Liver (tissue), 3 donors: ENCODE measurements around the gene RASL10A.

Experiments used
- EGR1 ChIP-seq, 2 donors: IDR thresholded peaks; 2 replicates each; pipeline ENCODE4 v1.6.1; 2016 to 2018; ENCODE audit warnings: antibody characterized with exemption in 2 of 2, low read depth in 2 of 2
- JUND ChIP-seq, 2 donors: IDR thresholded peaks; 2 replicates each; pipeline ENCODE4 v1.6.1; 2016; ENCODE audit warnings: antibody characterized with exemption in 2 of 2
- SP1 ChIP-seq: IDR thresholded peaks from 2 replicates; pipeline ENCODE4 v1.6.1; 2018; ENCODE audit warnings: antibody characterized with exemption, mild to moderate bottlenecking
- TAF1 ChIP-seq: conservative IDR thresholded peaks from 2 replicates; pipeline ENCODE4 v1.6.1; 2016; ENCODE audit warnings: antibody characterized with exemption, mild to moderate bottlenecking
- YY1 ChIP-seq: IDR thresholded peaks from 2 replicates; pipeline ENCODE4 v1.6.1; 2016; ENCODE audit warnings: antibody characterized with exemption, mild to moderate bottlenecking
- TF ChIP-seq, protein P1 (sequence below): IDR thresholded peaks from 2 replicates; pipeline ENCODE4 v1.6.1; 2016; ENCODE audit warnings: antibody characterized with exemption, mild to moderate bottlenecking
- TF ChIP-seq, protein P2 (sequence below): IDR thresholded peaks from 2 replicates; pipeline ENCODE4 v1.6.1; 2016; ENCODE audit warnings: antibody characterized with exemption
- TF ChIP-seq, protein P3 (sequence below): fragments of 150-350 bp; IDR thresholded peaks from 2 replicates; pipeline ENCODE4 v1.5.1; 2017; ENCODE audit warnings: improper control_type of control experiment, low read depth, low read length; ENCODE audit not compliant: missing input control
- donor health status: healthy.
- donor health status: healthy.

DNA sequence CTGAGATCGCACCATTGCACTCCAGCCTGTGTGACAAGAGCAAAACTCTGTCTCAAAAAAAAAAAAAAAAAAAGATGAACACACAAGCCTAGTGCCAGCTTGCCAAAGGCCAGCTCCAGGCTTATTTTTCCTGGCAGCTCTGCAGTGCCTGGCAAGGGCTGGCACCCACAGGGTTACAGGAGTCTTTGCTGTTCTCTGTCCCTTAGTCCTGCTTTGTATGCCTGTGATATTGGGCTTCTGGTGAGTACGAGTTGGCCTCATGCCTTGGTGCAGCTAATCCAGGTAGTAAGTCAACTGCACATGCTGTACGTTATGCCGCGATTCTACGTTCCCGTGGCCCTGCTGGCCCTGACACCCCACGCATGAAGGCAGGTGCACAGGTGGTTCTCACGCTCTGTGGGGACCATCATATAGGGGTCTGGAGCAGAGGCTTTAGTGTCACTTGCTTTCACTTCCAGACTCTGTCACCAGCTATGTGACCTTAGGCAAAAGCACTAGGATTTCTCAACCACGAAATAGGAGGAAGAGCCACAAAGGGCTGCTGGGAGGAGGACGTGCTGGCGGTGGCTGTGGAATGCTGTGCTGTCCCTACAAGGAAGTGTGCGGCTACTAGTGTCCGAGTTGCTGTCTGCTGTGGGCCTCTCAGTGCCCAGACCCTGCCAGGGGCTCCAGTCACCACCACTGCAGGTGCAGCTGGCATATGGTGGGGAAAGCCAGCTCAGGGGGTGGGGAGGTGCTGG is 21.4 kb upstream of the RASL10A start:
- TF ChIP-seq, protein P1, sequence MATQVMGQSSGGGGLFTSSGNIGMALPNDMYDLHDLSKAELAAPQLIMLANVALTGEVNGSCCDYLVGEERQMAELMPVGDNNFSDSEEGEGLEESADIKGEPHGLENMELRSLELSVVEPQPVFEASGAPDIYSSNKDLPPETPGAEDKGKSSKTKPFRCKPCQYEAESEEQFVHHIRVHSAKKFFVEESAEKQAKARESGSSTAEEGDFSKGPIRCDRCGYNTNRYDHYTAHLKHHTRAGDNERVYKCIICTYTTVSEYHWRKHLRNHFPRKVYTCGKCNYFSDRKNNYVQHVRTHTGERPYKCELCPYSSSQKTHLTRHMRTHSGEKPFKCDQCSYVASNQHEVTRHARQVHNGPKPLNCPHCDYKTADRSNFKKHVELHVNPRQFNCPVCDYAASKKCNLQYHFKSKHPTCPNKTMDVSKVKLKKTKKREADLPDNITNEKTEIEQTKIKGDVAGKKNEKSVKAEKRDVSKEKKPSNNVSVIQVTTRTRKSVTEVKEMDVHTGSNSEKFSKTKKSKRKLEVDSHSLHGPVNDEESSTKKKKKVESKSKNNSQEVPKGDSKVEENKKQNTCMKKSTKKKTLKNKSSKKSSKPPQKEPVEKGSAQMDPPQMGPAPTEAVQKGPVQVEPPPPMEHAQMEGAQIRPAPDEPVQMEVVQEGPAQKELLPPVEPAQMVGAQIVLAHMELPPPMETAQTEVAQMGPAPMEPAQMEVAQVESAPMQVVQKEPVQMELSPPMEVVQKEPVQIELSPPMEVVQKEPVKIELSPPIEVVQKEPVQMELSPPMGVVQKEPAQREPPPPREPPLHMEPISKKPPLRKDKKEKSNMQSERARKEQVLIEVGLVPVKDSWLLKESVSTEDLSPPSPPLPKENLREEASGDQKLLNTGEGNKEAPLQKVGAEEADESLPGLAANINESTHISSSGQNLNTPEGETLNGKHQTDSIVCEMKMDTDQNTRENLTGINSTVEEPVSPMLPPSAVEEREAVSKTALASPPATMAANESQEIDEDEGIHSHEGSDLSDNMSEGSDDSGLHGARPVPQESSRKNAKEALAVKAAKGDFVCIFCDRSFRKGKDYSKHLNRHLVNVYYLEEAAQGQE: peak; percentile 28
- TF ChIP-seq SP1 (peak; percentile 94), YY1 (peak; percentile 69), TAF1 (no peak), EGR1 (IDR thresholded peaks at IDR 0.05; ENCODE audit: low read depth in 2 of 2) (no peak), JUND (IDR thresholded peaks at IDR 0.05) (peak in 1 of 2 donors; percentile 39)
- TF ChIP-seq, protein P2, sequence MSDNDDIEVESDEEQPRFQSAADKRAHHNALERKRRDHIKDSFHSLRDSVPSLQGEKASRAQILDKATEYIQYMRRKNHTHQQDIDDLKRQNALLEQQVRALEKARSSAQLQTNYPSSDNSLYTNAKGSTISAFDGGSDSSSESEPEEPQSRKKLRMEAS: peak; percentile 45
- TF ChIP-seq, protein P3, sequence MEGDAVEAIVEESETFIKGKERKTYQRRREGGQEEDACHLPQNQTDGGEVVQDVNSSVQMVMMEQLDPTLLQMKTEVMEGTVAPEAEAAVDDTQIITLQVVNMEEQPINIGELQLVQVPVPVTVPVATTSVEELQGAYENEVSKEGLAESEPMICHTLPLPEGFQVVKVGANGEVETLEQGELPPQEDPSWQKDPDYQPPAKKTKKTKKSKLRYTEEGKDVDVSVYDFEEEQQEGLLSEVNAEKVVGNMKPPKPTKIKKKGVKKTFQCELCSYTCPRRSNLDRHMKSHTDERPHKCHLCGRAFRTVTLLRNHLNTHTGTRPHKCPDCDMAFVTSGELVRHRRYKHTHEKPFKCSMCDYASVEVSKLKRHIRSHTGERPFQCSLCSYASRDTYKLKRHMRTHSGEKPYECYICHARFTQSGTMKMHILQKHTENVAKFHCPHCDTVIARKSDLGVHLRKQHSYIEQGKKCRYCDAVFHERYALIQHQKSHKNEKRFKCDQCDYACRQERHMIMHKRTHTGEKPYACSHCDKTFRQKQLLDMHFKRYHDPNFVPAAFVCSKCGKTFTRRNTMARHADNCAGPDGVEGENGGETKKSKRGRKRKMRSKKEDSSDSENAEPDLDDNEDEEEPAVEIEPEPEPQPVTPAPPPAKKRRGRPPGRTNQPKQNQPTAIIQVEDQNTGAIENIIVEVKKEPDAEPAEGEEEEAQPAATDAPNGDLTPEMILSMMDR: no peak
